ENCODE results near the gene TFAM. TPM values are rescaled to one million over a fixed set of nuclear protein-coding genes. Genes with fewer than 3 reads are reported as not detected.
"Not testable (repeated sequence)": the region's sequence is repeated elsewhere in the genome, so short reads cannot be mapped to it uniquely, and the experiment has no call there.

The TFAM gene
- polyA plus RNA-seq, 4 donors: 68.9 to 82.7 (median 78.9) TPM

DNA sequence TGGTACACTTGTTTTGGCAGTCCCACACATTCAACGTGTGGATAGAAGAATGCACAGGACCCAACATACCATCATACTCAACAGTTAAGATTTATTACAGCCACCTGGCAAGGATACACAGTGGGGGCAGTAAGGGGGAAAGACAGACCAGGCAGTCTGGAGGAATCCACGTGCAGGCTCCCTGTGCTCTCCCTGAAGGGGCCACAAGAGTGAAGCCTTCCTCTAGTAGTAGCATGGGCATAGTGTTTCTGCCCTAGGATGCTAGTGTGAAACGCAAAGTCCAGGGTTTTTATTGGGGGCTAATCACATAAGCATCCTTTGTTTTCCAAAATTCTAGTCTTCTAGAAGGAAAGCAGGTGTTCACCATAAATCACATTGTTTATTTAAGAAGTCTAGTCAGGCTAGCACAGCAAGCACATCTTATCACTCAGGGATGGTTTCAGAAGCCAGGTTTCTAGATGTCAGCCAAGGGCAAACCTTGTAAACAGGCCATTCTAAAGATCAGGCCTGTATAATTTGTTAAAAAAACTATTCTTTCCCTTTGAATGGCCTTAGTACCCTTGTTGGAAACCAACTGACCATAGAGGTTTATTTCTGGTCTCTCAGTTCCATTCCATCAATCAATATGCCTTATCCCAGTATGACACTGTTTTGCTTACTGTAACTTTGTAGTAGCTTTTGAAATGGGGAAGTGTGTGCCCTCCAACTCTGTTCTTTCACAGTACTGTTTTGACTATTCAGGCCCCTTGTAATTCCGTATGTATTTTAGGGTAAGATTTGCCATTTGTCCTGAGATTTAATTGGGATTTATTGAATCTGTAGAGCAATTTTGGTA lies 12.4 kb upstream of the TFAM start:
- DNase-seq (ENCODE audit: low read depth in 4 of 4, low spot score in 3 of 4): no peak

DNA sequence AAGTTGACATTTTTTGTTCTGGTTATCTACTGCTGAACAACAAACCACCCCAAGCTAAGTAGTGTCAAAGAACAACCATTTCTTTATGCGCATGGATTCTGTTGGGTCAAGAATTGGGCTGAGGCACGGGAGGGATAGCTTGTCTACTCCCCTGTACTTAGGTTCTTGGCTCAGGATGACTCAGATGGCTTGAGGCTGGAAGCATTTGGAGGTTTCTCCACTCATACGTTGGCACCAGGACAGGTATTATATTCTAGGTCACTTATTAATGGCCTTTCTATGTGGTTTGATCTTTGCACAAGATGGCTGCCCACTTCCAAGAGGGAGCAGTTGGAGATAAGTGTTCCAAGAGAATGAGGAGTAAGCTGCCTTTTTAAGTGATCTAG lies 11.8 kb upstream of the TFAM start:
- no peak for DNase-seq (ENCODE audit: low read depth in 4 of 4, low spot score in 3 of 4)

DNA sequence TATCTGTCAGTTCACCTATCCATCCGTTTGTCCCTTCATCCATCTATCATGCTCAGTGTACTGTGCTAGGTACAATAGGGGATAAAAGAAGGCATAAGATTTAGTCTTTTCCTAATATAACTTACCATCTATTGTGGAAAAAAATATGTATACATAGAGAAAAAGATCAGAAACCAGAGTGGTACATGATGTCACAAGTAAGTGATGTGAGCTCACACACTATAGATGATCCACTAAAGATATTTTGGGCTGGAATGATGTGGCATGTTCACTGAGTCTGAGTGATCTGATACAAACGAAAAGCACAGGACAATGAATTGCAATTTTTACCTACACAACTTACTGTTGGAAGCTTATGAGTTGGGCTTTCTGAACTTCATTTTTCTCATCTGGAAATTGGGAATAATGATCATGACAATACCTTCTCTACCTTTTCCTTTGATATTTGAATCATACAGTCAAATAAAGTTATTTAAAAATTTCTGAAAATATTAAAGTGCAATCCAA lies 2.7 kb upstream of the TFAM start:
- no peak for DNase-seq (ENCODE audit: low read depth in 4 of 4, low spot score in 3 of 4)

DNA sequence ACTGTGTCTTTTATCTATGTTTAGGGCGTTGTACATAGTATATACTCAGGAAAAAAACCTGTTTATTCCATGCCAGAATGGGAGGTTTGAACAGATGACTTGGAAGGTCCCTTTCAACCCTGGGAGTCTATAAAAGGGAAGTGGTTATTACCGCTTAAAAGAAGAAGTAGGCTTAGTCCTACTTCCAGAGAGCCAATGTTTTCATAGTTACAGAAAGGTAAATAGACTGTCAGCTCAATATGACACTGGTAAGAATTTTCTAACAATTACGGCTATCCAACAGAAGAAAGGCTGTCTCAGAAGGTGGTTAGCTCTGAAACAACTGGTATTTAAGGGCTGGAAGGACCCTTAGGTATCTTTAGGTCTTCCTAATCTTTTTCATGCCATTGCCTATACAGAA lies 1.1 kb upstream of the TFAM start:
- DNase-seq (ENCODE audit: low read depth in 4 of 4, low spot score in 3 of 4): no peak

DNA sequence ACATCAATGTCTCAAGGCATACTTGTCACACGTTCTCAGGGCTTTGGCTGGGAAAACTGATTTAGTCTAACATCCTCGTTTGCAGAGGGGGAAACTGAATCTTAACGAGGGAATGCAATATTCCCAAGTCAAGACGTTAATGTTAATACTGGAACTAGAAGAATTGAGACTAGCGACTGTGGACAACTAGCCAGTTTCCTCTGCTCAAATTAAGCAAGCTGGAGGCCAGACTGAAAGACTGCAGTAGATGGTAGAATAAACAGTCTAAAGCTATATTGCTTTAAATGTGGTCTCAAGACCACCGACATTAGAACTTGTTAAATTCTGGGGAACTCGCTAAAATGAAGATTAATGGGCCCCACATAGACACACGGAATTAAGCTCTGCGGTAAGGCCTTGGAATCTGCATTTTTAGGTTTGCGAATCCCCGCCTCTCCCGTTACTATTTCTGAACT lies 639 bp upstream of the TFAM start:
- peak in 2 of 4 donors; percentile 11 to 45 for DNase-seq (ENCODE audit: low read depth in 4 of 4, low spot score in 3 of 4)

DNA sequence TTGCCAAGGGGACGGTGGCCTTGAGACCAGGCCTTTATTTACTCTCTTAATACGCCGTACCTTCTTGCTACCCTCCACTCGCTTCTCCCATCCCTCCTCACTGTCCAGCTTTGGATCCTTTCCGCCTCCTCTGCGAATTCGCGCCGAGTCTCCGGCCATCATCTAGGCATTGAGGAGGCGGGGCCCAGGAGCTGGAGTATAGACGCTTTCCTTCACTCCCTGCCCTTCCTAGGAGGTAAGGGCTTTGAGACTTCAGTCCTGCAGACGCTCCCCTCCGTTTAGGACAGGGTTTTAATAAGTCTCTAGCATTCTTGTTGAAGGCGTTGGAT lies 538 bp downstream of the TFAM start:
- peak in 2 of 4 donors; percentile 3 to 16 for DNase-seq (ENCODE audit: low read depth in 4 of 4, low spot score in 3 of 4)

DNA sequence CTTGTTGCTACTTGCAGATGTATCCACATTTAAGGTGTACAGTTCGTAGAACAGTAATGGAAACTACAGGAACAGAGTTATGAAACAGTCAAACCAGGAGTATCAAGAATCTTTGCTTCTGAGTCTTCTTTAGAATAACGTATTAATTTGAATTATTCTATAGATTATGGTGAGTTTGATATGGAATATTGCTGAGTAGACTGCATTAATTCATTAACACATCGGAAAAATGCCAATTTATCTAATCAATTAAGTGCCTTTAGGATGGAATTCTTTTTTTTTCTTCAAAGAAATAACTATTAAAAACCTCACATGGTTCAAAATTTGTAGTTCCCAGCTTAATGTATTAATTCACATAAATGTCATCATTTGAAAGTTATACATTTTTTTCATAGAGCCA lies 3.8 kb downstream of the TFAM start:
- DNase-seq (ENCODE audit: low read depth in 4 of 4, low spot score in 3 of 4): no peak

DNA sequence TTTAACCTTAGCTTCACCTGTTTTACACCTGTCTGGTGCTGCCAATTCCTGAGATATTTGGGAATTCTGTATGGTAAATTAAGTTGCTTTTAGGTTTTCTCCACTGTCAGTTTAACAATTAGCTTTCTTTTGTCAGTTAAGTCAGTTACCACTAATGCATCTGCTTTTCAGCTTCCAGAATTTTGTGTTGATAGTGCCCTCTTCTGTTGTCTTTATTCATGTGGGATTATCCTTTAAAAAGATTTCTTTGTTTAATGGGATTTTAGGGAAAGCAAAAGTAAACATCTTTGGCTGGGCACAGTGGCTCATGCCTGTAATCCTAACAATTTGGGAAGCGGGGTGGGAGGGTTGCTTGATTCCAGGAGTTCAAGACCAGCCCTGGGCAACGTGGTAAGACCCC lies 8.1 kb downstream of the TFAM start:
- no peak for DNase-seq (ENCODE audit: low read depth in 4 of 4, low spot score in 3 of 4)

DNA sequence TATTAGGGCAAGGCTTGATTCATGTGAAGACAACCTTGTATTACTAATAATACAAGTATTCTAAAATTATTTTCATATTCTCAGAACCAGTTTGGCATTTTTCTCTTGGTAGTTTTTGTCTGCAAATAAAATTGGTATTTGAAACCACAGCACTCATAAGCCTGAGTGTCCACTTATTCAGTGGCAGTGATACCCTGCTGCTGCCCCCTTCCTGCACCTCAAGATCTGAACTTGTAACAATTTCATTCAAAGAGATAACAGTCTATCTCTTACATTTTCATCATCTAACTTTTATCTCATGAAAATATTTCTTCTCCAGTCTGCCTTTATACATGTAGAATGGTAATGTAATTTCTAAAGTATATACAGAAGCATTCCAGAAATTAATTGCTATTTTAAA lies 9.3 kb downstream of the TFAM start:
- DNase-seq (ENCODE audit: low read depth in 4 of 4, low spot score in 3 of 4): no peak

DNA sequence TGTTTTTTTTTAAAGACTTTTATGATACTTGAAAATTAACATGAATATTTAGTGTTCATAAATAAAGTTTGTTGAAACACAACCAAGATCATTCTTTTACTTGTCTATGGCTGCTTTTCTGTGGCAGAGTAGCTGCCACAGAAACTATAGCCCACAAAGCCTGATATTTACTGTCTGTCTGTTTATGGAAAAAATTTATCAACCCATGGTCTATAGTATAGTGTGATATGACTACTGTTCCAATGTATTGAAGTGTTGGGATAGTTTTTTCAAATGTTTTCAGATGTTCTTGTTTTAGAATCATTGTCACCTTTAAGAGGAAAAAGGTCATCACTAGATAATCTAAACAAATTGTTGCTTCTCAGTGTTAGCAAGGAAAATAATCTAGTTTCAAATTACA lies 10.8 kb downstream of the TFAM start:
- no peak for DNase-seq (ENCODE audit: low read depth in 4 of 4, low spot score in 3 of 4)

DNA sequence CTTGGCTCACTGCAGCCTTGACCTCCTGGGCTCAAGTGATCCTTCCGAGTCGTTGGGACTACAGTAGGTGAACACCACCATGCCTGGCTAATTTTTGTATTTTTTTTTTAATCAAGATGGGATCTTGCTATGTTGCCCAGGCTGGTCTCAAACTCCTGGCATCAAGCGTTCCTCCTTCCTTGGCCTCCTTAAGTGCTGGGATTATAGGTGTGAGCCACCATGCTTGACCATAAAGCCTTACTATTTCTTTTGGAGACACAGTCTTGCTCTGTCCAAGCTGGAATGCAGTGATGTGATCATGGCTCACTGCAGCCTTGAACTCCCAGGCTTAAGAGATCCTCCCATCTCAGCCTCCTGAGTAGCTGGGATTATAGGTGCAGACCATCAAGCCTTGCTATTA lies 12.6 kb downstream of the TFAM start:
- no peak for DNase-seq (ENCODE audit: low read depth in 4 of 4, low spot score in 3 of 4)

DNA sequence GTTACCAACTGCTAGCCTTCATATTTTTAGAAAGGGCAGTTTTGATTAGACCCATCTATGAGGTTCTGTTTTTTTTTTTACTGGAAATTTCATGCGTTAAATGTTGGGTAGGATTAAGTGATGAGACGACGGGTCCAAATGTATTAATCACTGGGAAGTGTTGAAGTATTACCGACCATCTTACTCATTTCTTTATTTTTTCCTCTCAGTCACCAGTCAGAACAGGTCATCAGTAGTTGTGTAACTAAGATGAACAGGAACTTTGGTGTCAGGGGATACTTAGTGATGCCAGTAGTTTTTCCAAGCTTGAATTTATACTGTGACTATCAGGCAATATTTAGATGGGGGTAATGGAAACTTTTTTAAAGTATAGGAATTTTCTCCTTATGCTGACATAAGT lies 14.2 kb downstream of the TFAM start:
- DNase-seq (ENCODE audit: low read depth in 4 of 4, low spot score in 3 of 4): no peak

DNA sequence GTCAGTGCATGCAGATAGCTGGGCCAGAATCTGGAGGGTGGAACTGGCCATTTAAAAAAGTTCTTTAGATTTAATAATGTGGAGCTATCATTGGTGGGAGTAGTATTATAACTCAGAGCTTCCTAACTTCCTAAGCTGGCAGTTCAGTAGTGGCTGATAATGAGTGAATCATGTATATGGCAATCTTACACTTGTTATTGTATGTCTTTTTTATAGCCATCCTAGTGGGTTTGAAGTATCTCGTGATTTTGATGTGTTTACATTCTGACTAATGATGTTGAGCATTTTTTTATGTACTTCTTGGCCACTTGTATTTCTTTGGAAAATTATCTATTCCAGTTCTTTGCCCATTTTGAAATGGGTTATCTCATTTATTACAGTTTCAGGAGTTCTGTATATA lies 15.4 kb downstream of the TFAM start:
- DNase-seq (ENCODE audit: low read depth in 4 of 4, low spot score in 3 of 4): no peak

DNA sequence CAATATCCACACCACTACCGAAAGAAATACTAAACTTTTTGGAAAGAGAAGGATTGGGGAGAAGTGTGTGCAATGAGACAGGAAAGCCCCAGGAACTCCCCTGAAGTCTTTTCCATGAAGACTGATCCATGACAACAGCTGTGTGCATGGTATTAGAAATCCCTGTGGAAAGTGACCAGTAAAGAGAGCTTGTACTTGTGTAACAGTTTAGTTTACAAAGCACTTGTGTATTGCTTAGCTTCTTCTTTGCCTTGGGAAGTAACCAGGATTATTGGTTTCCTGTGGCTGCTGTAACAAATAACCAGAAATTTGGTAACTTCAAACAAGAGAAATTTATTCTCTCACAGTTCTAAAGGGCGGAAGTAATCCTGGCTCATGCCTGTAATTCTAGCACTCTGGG lies 18.8 kb downstream of the TFAM start:
- DNase-seq (ENCODE audit: low read depth in 4 of 4, low spot score in 3 of 4): no peak

DNA sequence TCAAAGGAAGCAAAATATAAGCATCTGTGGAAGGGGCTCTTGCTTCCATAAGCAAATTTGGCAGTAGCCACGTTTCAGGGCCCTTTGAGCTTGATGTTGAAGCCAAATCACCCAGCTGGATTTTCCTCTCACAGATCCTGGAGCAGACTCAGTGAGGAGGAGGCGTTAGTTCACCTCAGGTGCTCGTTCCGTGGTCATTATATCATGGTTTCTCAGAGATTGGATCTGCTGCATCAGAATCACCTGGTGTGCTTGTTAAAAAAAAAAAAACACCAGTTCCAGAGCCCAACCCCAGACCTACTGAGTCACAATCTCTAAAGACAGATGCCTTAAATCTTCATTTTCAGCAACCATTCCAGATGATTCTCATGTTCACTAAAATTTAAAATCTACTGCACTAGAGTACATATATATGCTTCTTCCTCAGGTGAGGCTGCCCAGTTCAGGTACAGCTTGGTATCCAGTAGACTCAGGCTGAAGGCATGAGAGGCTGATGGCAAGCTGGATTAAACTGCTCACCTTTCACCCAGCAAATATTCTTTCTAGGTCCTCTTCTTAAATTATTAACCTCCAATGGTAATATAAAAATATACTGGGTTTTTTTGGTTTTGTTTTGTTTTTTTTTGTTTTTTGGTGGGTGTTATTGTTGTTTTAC lies 24.9 kb downstream of the TFAM start:
- DNase-seq (ENCODE audit: low read depth in 4 of 4, low spot score in 3 of 4): no peak

DNA sequence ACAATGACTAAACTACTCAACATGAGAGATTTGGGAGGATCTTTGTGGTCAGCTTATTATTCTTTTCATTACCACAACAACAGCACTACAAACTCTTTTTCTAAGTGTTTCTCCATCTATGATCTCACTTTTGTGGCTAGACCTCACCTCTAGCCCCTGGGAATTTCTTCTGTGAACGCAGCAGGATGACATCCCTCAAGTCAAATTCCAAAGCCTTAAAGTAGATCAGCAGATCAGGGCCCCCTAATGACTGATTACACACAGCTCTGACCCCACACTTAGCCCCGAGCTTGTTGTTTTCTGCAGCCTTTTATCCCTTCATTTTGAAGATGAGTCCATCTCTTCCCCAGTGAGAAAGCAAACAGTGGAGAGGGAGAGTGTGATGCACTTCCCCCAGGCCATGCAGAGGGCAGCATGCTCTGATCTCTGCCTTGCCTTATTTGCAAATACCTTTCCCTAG lies 27.3 kb downstream of the TFAM start:
- no peak for DNase-seq (ENCODE audit: low read depth in 4 of 4, low spot score in 3 of 4)

DNA sequence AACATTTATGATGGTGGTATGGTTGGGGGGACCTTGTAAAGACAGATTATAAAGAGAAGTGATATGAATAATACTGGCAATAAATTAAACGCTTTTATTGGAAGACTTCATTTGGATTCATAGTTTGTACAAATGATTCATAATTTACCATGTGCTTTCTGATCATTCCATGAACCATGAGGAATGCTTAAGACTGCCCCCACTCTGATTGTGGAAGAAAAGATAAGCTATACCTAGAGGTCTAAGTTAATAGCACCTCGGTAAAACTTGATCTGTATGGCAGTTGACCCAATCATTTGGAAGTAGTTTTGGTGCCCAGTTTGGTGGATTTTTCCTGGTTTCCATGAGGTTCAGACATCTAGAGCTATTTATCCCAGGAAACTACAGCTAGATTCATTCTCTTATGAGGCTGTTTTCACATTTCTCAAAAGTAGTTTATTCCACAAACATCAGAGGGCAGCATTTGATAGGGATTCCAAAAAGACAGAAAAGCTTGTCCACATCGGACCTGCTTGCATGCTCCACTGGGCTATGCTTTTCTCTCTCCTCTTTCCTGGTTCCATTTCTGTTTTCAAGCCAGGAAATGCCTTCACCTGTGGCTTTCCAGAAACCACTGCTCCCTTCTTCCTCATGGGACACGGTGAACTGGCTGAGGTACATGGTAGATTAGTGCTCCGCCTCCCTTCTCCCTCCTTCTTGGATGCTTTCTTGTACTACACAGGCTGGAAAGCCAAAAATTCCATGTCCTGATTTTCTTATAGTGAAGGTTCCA lies 29.2 kb downstream of the TFAM start:
- peak in 2 of 4 donors; percentile 35 to 44 for DNase-seq (ENCODE audit: low read depth in 4 of 4, low spot score in 3 of 4)

DNA sequence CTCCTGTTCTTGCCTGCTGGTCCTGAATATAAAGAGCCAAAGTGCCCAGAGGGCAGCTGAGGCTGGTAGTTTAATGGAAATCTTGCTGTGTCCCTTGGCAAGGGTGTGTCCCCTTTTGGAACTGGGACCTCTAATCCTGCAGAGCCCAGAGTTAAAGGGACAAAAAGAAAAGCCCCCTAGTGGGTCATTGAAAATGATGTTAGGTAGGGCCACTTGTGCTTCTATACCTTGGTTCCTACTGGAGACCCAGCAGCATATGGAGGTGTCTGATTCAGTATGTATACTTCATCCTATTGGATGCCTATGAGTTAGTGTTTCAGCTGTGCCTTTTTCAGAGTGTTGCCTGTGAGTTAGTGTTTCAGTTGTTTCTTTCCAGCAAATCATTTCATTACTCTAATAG lies 30.5 kb downstream of the TFAM start:
- DNase-seq (ENCODE audit: low read depth in 4 of 4, low spot score in 3 of 4): no peak

DNA sequence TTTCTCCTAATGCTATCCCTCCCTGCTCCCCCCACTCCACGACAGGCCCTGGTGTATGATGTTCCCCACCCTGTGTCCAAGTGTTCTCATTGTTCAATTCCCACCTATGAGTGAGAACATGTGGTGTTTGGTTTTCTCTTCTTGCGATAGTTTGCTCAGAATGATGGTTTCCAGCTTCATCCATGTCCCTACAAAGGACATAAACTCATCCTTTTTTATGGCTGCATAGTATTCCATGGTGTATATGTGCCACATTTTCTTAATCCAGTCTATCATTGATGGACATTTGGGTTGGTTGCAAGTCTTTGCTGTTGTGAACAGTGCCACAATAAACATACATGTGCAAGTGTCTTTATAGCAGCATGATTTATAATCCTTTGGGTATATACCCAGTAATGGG lies 32.7 kb downstream of the TFAM start:
- DNase-seq (ENCODE audit: low read depth in 4 of 4, low spot score in 3 of 4): not testable (repeated sequence)

DNA sequence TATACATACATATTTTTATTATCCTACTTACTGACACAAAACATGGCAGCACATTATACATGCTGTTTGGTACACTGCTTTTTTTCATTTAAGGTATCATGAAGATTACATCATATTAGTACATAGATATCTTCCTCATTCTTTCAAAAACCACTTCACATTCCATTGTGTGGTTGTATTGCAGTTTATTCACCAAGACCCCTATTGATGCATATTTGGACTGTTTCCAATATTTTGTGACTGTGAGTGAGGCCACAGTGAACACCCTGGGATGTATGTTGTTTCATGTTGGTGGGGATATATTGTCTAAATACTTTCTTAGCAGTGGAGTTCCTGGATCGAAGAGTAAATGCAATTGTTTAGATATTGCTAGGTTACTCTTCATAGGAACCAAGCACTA lies 39.0 kb downstream of the TFAM start:
- DNase-seq (ENCODE audit: low read depth in 4 of 4, low spot score in 3 of 4): no peak

DNA sequence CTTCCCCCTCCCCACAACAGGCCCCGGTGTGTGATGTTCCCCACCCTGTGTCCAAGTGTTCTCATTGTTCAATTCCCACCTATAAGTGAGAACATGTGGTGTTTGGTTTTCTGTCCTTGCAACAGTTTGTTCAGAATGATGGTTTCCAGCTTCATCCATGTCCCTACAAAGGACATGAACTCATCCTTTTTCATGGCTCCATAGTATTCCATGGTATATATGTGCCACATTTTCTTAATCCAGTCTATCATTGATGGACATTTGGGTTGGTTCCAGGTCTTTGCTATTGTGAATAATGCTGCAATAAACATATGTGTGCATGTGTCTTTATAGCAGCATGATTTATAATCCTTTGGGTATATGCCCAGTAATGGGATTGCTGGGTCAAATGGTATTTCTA lies 43.2 kb downstream of the TFAM start:
- DNase-seq (ENCODE audit: low read depth in 4 of 4, low spot score in 3 of 4): not testable (repeated sequence)

All from right renal pelvis (tissue), 4 donors.